ENCODE results near the gene UQCR10. TPM values are rescaled to one million over a fixed set of nuclear protein-coding genes. Genes with fewer than 3 reads are reported as not detected.
A peak's percentile ranks its signal among the peaks of the same experiment; 100 is the strongest.

Gene UQCR10
- total RNA-seq: 65.8 TPM

DNA sequence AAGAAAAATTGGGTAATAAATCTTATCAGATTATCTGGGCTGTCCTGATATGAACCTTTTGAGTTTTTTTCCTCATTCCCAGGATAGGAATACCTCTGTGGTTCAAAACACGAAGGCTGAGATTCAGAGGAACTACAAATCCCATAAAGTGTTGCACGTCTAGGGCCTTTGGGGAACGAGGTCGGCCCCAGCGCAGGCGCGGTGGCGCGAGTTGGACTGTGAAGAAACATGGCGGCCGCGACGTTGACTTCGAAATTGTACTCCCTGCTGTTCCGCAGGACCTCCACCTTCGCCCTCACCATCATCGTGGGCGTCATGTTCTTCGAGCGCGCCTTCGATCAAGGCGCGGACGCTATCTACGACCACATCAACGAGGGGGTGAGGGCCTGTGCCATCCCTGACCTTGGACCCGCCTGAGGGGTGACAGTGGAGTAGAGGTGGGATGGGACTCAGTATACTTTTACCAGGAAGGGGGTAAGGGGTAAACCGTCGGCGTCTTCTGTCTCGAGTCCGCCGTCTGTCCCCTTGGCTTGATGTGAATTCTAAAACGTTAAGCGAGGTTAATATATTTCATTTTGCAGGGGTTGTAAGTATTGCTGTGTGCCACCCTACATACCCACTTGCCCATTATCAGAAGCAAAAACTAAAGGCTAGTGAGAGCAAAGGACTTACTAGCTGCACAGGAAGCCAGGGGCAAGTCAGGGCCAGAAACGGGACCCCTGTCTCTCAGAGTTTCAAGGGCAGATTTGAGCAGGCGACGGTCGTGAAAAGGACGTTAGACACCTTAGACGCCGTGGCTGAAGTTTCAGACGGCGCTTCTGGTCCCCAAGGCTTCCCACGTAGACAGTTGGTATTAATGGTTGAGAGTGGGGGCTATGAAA lies at the start of gene UQCR10:
TSS of gene UQCR10 (plus strand) at position 199 of the 881 bp plus-strand sequence. CDS start at position 229, 30 bp downstream.
- Histone ChIP-seq H3K4me1 (peaks cover 35% of the 10 kb centered on the region), H3K27me3 (no peaks in the 10 kb centered on the region), H3K4me3 (peak within 1 kb of the TSS; percentile 72 to 77), H3K36me3 (peaks cover 5 to 22% of the 10 kb centered on the region in 2 donors), H3K27ac (peak within 1 kb of the TSS; percentile 79), H3K9me3 (no peaks in the 10 kb centered on the region)
- no peak for DNase-seq (ENCODE audit: extremely low spot score in 2 of 2)
- intact Hi-C loops (cut with DNase I): loop anchor here (10.0 kb wide), 1 partner anchor 67 kb away; the partner anchor contains the start of gene ASCC2
- TF ChIP-seq CTCF (IDR thresholded peaks at IDR 0.05): no peak
- peak in 1 of 2 donors; percentile 39 for TF ChIP-seq POLR2A (IDR thresholded peaks at IDR 0.05)
- TF ChIP-seq POLR2AphosphoS5 (IDR thresholded peaks at IDR 0.05; ENCODE audit: insufficient read depth in 1 of 2, low read depth in 1 of 2): peak; percentile 92

- TF ChIP-seq CTCF (IDR thresholded peaks at IDR 0.05) (no peak), POLR2AphosphoS5 (IDR thresholded peaks at IDR 0.05; ENCODE audit: insufficient read depth in 1 of 2, low read depth in 1 of 2) (no peak), POLR2A (IDR thresholded peaks at IDR 0.05) (no peak)
- Histone ChIP-seq H3K36me3 (no peaks in the 10 kb centered on the region), H3K4me1 (no peaks in the 10 kb centered on the region), H3K27ac (no peak overlapping the region), H3K27me3 (no peaks in the 10 kb centered on the region), H3K9me3 (no peaks in the 10 kb centered on the region), H3K4me3 (no peak overlapping the region)
- intact Hi-C loops (cut with DNase I): no loop called here
- no peak for DNase-seq (ENCODE audit: extremely low spot score in 2 of 2)
These were observed 49.4 kb upstream of the UQCR10 start for GRCh38 chr22:29717789-29718188.

- Histone ChIP-seq H3K4me1 (no peaks in the 10 kb centered on the region), H3K36me3 (no peaks in the 10 kb centered on the region), H3K9me3 (no peaks in the 10 kb centered on the region), H3K27ac (no peak overlapping the region), H3K4me3 (peak overlapping the region in 1 of 2 donors; percentile 35), H3K27me3 (no peaks in the 10 kb centered on the region)
- intact Hi-C loops (cut with DNase I): no loop called here
- DNase-seq (ENCODE audit: extremely low spot score in 2 of 2): no peak
- TF ChIP-seq POLR2AphosphoS5 (IDR thresholded peaks at IDR 0.05; ENCODE audit: insufficient read depth in 1 of 2, low read depth in 1 of 2) (no peak), POLR2A (IDR thresholded peaks at IDR 0.05) (no peak), CTCF (IDR thresholded peaks at IDR 0.05) (no peak)
These were observed 47.9 kb upstream of the UQCR10 start for GRCh38 chr22:29718949-29719898.

GRCh38 chr22:29719899-29720645 lies 47.1 kb upstream of the UQCR10 start, which contains the start of gene CABP7:
CABP7 (plus strand) TSS chr22:29720003; CDS start chr22:29720425, 422 bp downstream.
- Histone ChIP-seq H3K27me3 (no peaks in the 10 kb centered on the region), H3K27ac (no peak within 1 kb of the TSS), H3K4me3 (peak within 1 kb of the TSS in 1 of 2 donors; percentile 35), H3K4me1 (no peaks in the 10 kb centered on the region), H3K36me3 (no peaks in the 10 kb centered on the region), H3K9me3 (no peaks in the 10 kb centered on the region)
- intact Hi-C loops (cut with DNase I): loop anchor here (10.0 kb wide), 2 partner anchors 285 to 365 kb away; partner anchors contain the start of gene HORMAD2
- DNase-seq (ENCODE audit: extremely low spot score in 2 of 2): no peak
- TF ChIP-seq POLR2A (IDR thresholded peaks at IDR 0.05) (no peak), POLR2AphosphoS5 (IDR thresholded peaks at IDR 0.05; ENCODE audit: insufficient read depth in 1 of 2, low read depth in 1 of 2) (no peak), CTCF (IDR thresholded peaks at IDR 0.05) (no peak)
